Measurements from ENCODE around the gene ATP1A1.

DNA sequence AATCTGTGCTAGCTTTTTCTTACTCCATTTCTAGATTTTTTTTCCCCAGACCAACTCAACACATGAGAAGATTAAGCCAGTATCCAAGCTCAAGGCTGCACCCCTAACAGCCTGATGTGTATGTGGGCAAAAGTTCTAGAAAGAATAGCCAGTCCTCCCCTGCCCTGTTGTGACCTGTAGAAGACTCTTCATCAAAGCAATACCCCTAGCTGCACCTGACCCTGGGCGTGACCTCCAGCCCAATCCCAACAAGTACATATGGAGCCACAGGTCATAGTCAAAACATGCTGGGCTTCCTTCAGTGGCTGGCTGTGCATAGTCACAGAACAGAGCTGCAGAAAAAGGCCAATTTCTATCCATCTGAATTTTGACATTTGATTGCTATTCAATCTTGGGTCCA lies 72.5 kb downstream of the ATP1A1 start:
- TF ChIP-seq, protein P1, sequence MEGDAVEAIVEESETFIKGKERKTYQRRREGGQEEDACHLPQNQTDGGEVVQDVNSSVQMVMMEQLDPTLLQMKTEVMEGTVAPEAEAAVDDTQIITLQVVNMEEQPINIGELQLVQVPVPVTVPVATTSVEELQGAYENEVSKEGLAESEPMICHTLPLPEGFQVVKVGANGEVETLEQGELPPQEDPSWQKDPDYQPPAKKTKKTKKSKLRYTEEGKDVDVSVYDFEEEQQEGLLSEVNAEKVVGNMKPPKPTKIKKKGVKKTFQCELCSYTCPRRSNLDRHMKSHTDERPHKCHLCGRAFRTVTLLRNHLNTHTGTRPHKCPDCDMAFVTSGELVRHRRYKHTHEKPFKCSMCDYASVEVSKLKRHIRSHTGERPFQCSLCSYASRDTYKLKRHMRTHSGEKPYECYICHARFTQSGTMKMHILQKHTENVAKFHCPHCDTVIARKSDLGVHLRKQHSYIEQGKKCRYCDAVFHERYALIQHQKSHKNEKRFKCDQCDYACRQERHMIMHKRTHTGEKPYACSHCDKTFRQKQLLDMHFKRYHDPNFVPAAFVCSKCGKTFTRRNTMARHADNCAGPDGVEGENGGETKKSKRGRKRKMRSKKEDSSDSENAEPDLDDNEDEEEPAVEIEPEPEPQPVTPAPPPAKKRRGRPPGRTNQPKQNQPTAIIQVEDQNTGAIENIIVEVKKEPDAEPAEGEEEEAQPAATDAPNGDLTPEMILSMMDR (IDR thresholded peaks at IDR 0.05; ENCODE audit: insufficient read depth, low read length, poor library complexity, severe bottlenecking) = no peak
- no peak for TF ChIP-seq EZH2phosphoT487 (conservative IDR thresholded peaks at IDR 0.05; ENCODE audit: low read length)
